A549 treated with GW870086 at 1 μM for 4 hours (cell line): ENCODE results near the gene GLRX5. TPM values are rescaled to one million over a fixed set of nuclear protein-coding genes. Genes with fewer than 3 reads are reported as not detected.

Experiments
- total RNA-seq: library from RNA; stranded (reverse); fragments of 200-300 nt; extraction: Qiagen RNA extraction; gene quantifications from 5 replicates; pipeline ENCODE4 v1.2.3, GENCODE V29; 2022; ENCODE audit warnings: low read depth

GLRX5 gene
- 48.3 to 76.6 TPM (median 69.8 TPM) in 5 replicates for total RNA-seq

GRCh38 chr14:95534299-95535225, at the start of gene GLRX5:
TSS of gene GLRX5 (plus strand) at chr14:95535050. CDS start at chr14:95535090, 40 bp downstream.

GRCh38 chr14:95516554-95517181, 18.2 kb upstream of the GLRX5 start, which contains the start of gene SYNE3:
TSS of gene SYNE3 (minus strand) at chr14:95516650. CDS start at chr14:95475821, 40,829 bp downstream.

Other genes starting within 250 kb of the GLRX5 start
- gene CLMN, start 215.1 kb upstream of the GLRX5 start, total RNA-seq = 4.7 to 7.2 TPM (median 6.6 TPM) in 5 replicates
- gene SYNE3, start 18.4 kb upstream of the GLRX5 start, total RNA-seq = 0.25 to 1.0 TPM (median 0.71 TPM) in 5 replicates
- gene TCL1B, start 151.4 kb downstream of the GLRX5 start, total RNA-seq = not detected in 5 replicates
- not detected in 5 replicates for gene TCL1A, start 179.1 kb downstream of the GLRX5 start, total RNA-seq